ENCODE results near the gene ITIH6. TPM values are rescaled to one million over a fixed set of nuclear protein-coding genes. Genes with fewer than 3 reads are reported as not detected.
"Not testable (repeated sequence)": the region's sequence is repeated elsewhere in the genome, so short reads cannot be mapped to it uniquely, and the experiment has no call there.

Gene ITIH6
- total RNA-seq, 3 donors from 2014 or later (not counting 1 experiment from before 2014, with no cell fraction given) = not detected

DNA sequence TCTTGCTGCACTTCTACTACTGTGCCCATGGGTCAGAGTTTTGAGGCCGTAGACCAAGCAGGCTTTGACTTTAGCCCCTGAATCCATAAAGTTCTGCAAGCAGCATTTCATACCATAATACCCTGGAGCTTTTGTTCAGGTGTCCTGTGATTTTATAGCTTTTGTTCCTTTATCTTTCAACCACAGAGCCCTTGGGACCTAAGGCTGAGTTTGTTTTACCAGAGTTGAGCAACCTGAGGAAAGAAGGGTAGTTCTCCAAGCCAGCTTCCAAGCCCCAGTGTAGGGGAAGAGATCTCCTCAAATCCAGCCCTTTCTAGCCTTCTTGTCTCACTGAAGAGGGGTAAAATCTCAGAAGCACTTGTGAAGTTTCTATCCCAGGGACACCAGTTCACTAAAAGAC, 44.6 kb upstream of the ITIH6 start:
- Mint-ChIP-seq H3K4me3 (no peak overlapping the region), H3K4me1 (peaks cover 7 to 8% of the 10 kb centered on the region in 2 donors), H3K27me3 (ENCODE audit: low read depth in 2 of 2) (peaks cover 13 to 33% of the 10 kb centered on the region in 2 donors), H3K27ac (no peak overlapping the region), H3K9me3 (no peaks in the 10 kb centered on the region), H3K36me3 (no peaks in the 10 kb centered on the region)
- Histone ChIP-seq H3K9me3 (ENCODE audit: control insufficient read depth, insufficient read depth, low read length) (no peaks in the 10 kb centered on the region), H3K27me3 (ENCODE audit: control insufficient read depth, insufficient read depth, low read length) (no peaks in the 10 kb centered on the region), H3K36me3 (ENCODE audit: control insufficient read depth, insufficient read depth, low read length) (no peaks in the 10 kb centered on the region), H3K4me1 (ENCODE audit: control insufficient read depth, insufficient read depth, low read length) (peaks cover 7% of the 10 kb centered on the region), H3K27ac (ENCODE audit: low read length) (no peak overlapping the region), H3K4me3 (ENCODE audit: low read length) (no peak overlapping the region)
- intact Hi-C loops (cut with micrococcal nuclease) = no loop called here
- no peak for TF ChIP-seq CTCF (IDR thresholded peaks at IDR 0.05)
- ATAC-seq (no peak), DNase-seq (no peak)
- 75% methylated on average over 1 of the region's 1 CpG for WGBS (ENCODE audit: insufficient coverage)

DNA sequence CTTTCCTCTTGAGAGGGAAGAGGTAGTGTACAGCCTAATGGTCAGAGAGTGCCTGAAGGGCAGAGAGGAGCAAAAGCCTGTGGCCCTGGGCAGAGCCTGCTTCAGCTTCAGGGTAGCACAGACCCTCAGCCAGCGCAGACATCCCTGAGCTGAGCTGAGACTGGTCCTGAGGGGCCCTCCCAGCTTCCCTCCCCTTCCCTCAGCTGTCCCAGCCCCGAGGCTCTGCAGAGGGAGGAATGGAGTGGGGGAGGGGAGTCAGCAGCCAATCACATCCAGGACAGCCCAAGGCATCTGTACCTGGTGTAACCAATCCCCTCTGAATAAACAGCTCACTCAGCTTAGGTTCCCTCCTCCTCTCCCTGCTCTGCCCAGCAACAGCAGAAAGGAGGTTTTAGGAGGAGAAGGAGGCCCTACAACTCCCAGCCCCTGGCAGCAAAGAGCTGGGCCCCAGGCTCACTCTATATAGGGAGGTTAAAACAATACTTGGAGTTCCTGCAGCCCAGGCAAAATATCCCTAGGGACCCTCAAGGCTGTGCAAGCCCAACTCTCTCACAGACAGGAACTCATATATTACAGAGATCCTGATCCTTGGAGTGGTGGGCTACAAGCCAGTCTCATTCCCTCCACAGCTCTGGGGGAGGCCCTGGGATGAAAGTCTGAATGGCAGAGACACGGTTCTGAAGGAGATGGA, 43.3 kb upstream of the ITIH6 start:
- H3K4me3 ChIP-seq (ENCODE audit: low read length); DNase-seq; H3K27me3 ChIP-seq (ENCODE audit: control insufficient read depth, insufficient read depth, low read length); intact Hi-C loops (cut with micrococcal nuclease); H3K36me3 Mint-ChIP-seq; ATAC-seq; H3K4me1 ChIP-seq (ENCODE audit: control insufficient read depth, insufficient read depth, low read length); H3K36me3 ChIP-seq (ENCODE audit: control insufficient read depth, insufficient read depth, low read length); H3K9me3 Mint-ChIP-seq; H3K27ac Mint-ChIP-seq; H3K27ac ChIP-seq (ENCODE audit: low read length); H3K9me3 ChIP-seq (ENCODE audit: control insufficient read depth, insufficient read depth, low read length); H3K4me1 Mint-ChIP-seq; H3K4me3 Mint-ChIP-seq: not testable (repeated sequence)
- 90% methylated on average over 1 of the region's 3 CpGs for WGBS (ENCODE audit: insufficient coverage)
- H3K27me3 Mint-ChIP-seq (ENCODE audit: low read depth in 2 of 2) = peaks cover 20 to 46% of the 10 kb centered on the region in 2 donors

GRCh38 chrX:54838583-54838982, 40.5 kb upstream of the ITIH6 start:
- TF ChIP-seq CTCF (IDR thresholded peaks at IDR 0.05) = no peak
- Mint-ChIP-seq H3K4me1 (peaks cover 7 to 8% of the 10 kb centered on the region in 2 donors), H3K4me3 (no peak overlapping the region), H3K9me3 (no peaks in the 10 kb centered on the region), H3K27me3 (ENCODE audit: low read depth in 2 of 2) (peaks cover 19 to 50% of the 10 kb centered on the region in 2 donors), H3K36me3 (no peaks in the 10 kb centered on the region), H3K27ac (no peak overlapping the region)
- Histone ChIP-seq H3K9me3 (ENCODE audit: control insufficient read depth, insufficient read depth, low read length) (no peaks in the 10 kb centered on the region), H3K4me3 (ENCODE audit: low read length) (no peak overlapping the region), H3K27ac (ENCODE audit: low read length) (no peak overlapping the region), H3K4me1 (ENCODE audit: control insufficient read depth, insufficient read depth, low read length) (peaks cover 7% of the 10 kb centered on the region), H3K27me3 (ENCODE audit: control insufficient read depth, insufficient read depth, low read length) (no peaks in the 10 kb centered on the region), H3K36me3 (ENCODE audit: control insufficient read depth, insufficient read depth, low read length) (no peaks in the 10 kb centered on the region)
- intact Hi-C loops (cut with micrococcal nuclease) = no loop called here
- WGBS (ENCODE audit: insufficient coverage) = 61% methylated on average over 3 of the region's 3 CpGs
- ATAC-seq = no peak
- DNase-seq = no peak

- Mint-ChIP-seq H3K4me1 (peaks cover 0 to 6% of the 10 kb centered on the region in 2 donors), H3K9me3 (no peaks in the 10 kb centered on the region), H3K27me3 (ENCODE audit: low read depth in 2 of 2) (peaks cover 11 to 20% of the 10 kb centered on the region in 2 donors), H3K4me3 (no peak overlapping the region), H3K27ac (no peak overlapping the region), H3K36me3 (no peaks in the 10 kb centered on the region)
- WGBS (ENCODE audit: insufficient coverage) = 72% methylated on average over 4 of the region's 4 CpGs
- intact Hi-C loops (cut with micrococcal nuclease) = no loop called here
- ATAC-seq (no peak), DNase-seq (no peak)
- Histone ChIP-seq H3K27ac (ENCODE audit: low read length) (no peak overlapping the region), H3K4me3 (ENCODE audit: low read length) (no peak overlapping the region), H3K36me3 (ENCODE audit: control insufficient read depth, insufficient read depth, low read length) (no peaks in the 10 kb centered on the region), H3K4me1 (ENCODE audit: control insufficient read depth, insufficient read depth, low read length) (no peaks in the 10 kb centered on the region), H3K27me3 (ENCODE audit: control insufficient read depth, insufficient read depth, low read length) (no peaks in the 10 kb centered on the region), H3K9me3 (ENCODE audit: control insufficient read depth, insufficient read depth, low read length) (no peaks in the 10 kb centered on the region)
- no peak for TF ChIP-seq CTCF (IDR thresholded peaks at IDR 0.05)
Measured at GRCh38 chrX:54826598-54826997, 28.5 kb upstream of the ITIH6 start.

Data from natural killer cell (primary cell).